Breast epithelium (tissue), 3 donors: Measurements from ENCODE around the gene MYOZ2.

Source experiments
- POLR2AphosphoS5 ChIP-seq, 3 donors: sonication (generic); formaldehyde crosslinking; IDR thresholded peaks; one replicate each; pipeline ENCODE4 v1.6.1; 2017; ENCODE audit warnings: antibody characterized with exemption in 3 of 3
- TF ChIP-seq, protein P1 (sequence below), 3 donors: fragments of 450-650 bp; IDR thresholded peaks; one replicate each; pipeline ENCODE4 v1.5.1; 2016 to 2017; ENCODE audit warnings: antibody characterized with exemption in 3 of 3, mild to moderate bottlenecking in 3 of 3, moderate library complexity in 3 of 3

DNA sequence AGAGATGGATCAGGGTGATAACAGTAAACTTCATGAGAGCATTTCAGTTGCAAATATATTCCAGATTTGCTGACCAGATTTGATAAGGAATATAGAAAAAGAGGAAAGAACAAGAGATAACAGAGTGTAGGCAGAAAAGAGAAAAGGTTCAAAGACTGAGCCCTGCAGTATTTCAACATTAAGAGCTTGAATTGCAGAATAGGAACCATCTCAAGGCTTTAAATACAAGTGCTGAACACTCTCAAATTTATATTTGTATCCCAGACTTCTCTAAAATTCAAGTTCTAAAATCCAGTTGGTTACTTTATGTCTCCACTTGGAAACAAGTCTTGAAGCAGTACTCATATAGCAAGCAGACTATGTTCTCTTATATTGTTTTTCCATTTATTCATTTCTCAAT is 9.7 kb upstream of the MYOZ2 start:
- TF ChIP-seq, protein P1, sequence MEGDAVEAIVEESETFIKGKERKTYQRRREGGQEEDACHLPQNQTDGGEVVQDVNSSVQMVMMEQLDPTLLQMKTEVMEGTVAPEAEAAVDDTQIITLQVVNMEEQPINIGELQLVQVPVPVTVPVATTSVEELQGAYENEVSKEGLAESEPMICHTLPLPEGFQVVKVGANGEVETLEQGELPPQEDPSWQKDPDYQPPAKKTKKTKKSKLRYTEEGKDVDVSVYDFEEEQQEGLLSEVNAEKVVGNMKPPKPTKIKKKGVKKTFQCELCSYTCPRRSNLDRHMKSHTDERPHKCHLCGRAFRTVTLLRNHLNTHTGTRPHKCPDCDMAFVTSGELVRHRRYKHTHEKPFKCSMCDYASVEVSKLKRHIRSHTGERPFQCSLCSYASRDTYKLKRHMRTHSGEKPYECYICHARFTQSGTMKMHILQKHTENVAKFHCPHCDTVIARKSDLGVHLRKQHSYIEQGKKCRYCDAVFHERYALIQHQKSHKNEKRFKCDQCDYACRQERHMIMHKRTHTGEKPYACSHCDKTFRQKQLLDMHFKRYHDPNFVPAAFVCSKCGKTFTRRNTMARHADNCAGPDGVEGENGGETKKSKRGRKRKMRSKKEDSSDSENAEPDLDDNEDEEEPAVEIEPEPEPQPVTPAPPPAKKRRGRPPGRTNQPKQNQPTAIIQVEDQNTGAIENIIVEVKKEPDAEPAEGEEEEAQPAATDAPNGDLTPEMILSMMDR (IDR thresholded peaks at IDR 0.05) = no peak
- TF ChIP-seq POLR2AphosphoS5 (IDR thresholded peaks at IDR 0.05) = no peak
